HG02885 (cell line): Measurements from ENCODE around the gene AFTPH.
A peak's percentile ranks its signal among the peaks of the same experiment; 100 is the strongest.

Source experiments
- ATAC-seq: cut with Tn5 transposase; IDR thresholded peaks from one replicate; pipeline ENCODE4 v1.9.1; 2021; ENCODE audit warnings: mild to moderate bottlenecking; ENCODE audit not compliant: unreplicated experiment, poor library complexity

Gene AFTPH

GRCh38 chr2:64582774-64583340, 58.7 kb downstream of the AFTPH start:
- peak; percentile 92 for ATAC-seq

GRCh38 chr2:64586054-64586453, 61.9 kb downstream of the AFTPH start:
- ATAC-seq: no peak

GRCh38 chr2:64586883-64587481, 62.9 kb downstream of the AFTPH start:
- ATAC-seq: peak; percentile 32

GRCh38 chr2:64587561-64587960, 63.4 kb downstream of the AFTPH start:
- no peak for ATAC-seq

- no peak for ATAC-seq
Observed at GRCh38 chr2:64591188-64591587, 67.1 kb downstream of the AFTPH start.

- ATAC-seq: no peak
Observed at GRCh38 chr2:64593035-64593655, 69.0 kb downstream of the AFTPH start.

GRCh38 chr2:64594226-64594989, 70.3 kb downstream of the AFTPH start:
- ATAC-seq: no peak

- ATAC-seq: no peak
Observed at GRCh38 chr2:64595397-64596176, 71.5 kb downstream of the AFTPH start.

GRCh38 chr2:64598226-64598625, 74.1 kb downstream of the AFTPH start:
- ATAC-seq: no peak

GRCh38 chr2:64599469-64599868, 75.3 kb downstream of the AFTPH start:
- no peak for ATAC-seq

GRCh38 chr2:64601034-64601754, 77.1 kb downstream of the AFTPH start:
- no peak for ATAC-seq

- no peak for ATAC-seq
Observed at GRCh38 chr2:64601785-64602391, 77.8 kb downstream of the AFTPH start.

- ATAC-seq: no peak
Observed at GRCh38 chr2:64602436-64602835, 78.3 kb downstream of the AFTPH start.

GRCh38 chr2:64604155-64604554, 80.0 kb downstream of the AFTPH start:
- no peak for ATAC-seq

GRCh38 chr2:64605026-64605471, 80.9 kb downstream of the AFTPH start:
- ATAC-seq: no peak

- no peak for ATAC-seq
Observed at GRCh38 chr2:64605991-64606478, 81.9 kb downstream of the AFTPH start.

- ATAC-seq: peak; percentile 89
Observed at GRCh38 chr2:64606479-64607363, 82.6 kb downstream of the AFTPH start.
